Psoas muscle (tissue), 8 donors: ENCODE data around the gene ETS1. TPM values are rescaled to one million over a fixed set of nuclear protein-coding genes. Genes with fewer than 3 reads are reported as not detected.

Experiments used
- ATAC-seq, 4 donors: fragments of 200-7000 bp; cut with Tn5 transposase; one replicate each; pipeline ENCODE4 v1.9.1; 2020; ENCODE audit warnings: moderate library complexity in 3 of 4, mild to moderate bottlenecking in 2 of 4
- DNase-seq, 2 donors: peaks; one replicate each; pipeline ENCODE4 v3.0.0-alpha.2; 2020
- H3K27ac ChIP-seq: fragments of 200-600 bp; one replicate; pipeline ENCODE4 v1.8.0; 2022
- H3K27me3 ChIP-seq, 3 donors: fragments of 200-600 bp in 1 of 3; one replicate each; pipeline versions ENCODE4 v1.6.1 to v1.8.0; 2013 to 2022; ENCODE audit warnings: low read length in 2 of 3, mild to moderate bottlenecking in 2 of 3, moderate library complexity in 1 of 3; ENCODE audit not compliant: insufficient read depth in 3 of 3
- H3K36me3 ChIP-seq, 2 donors: fragments of 200-600 bp in 1 of 2; one replicate each; pipeline versions ENCODE4 v1.6.1 to v1.8.0; 2013 to 2022; ENCODE audit warnings: low read depth in 1 of 2, mild to moderate bottlenecking in 1 of 2, moderate library complexity in 1 of 2; ENCODE audit not compliant: insufficient read depth in 1 of 2
- H3K4me1 ChIP-seq: fragments of 200-600 bp; one replicate; pipeline ENCODE4 v1.8.0; 2022
- H3K4me3 ChIP-seq: fragments of 200-600 bp; one replicate; pipeline ENCODE4 v1.8.0; 2022; ENCODE audit warnings: mild to moderate bottlenecking
- H3K9me3 ChIP-seq: fragments of 200-600 bp; one replicate; pipeline ENCODE4 v1.8.0; 2022
- CTCF ChIP-seq: fragments of 200-600 bp; IDR thresholded peaks from one replicate; pipeline ENCODE4 v1.8.0; 2022; ENCODE audit warnings: antibody characterized with exemption
- WGBS, 3 donors: extraction: QIAGEN DNeasy Blood & Tissue Kit; methylation state at CpG; one replicate each; pipeline versions ENCODE4 v1.1.6 to v1.1.7; 2013; 5-methylcytosine and 5-hydroxymethylcytosine counted together
- intact Hi-C, 2 donors: fragments of 100-400 bp; cut with DNase I; formaldehyde crosslinking; loops; one replicate each; pipeline versions ENCODE4 v1.11.0 to v1.14.2; 2022
- polyA plus RNA-seq, 3 donors: library from polyadenylated mRNA; stranded (reverse); fragments of 200-250 nt; gene quantifications; one replicate each; pipeline ENCODE4 v1.2.3, GENCODE V29; 2013
- total RNA-seq, 4 donors: library from RNA; stranded (reverse); fragmentation: NEBNext Ultra II Directional in 2 of 4; extraction: Animal tissue kit (Norgen Biotek cat#: 25700) in 2 of 4; gene quantifications; one replicate each; pipeline versions ENCODE4 v1.2.1 to v1.2.4, GENCODE V29; 2021 to 2023
- donor health status: healthy with polysubstance abuse.
- donor health status: DM: no; HTN: no; CAD: no; lungs with moderate emphysema.
- donor health status: Bipolar disorder and iron deficiency.
- donor health status: healthy.
- donor health status: DM: yes; HTN: yes; CAD: no.
- donor health status: DM: no; HTN: no; CAD: no.
- donor health status: DM: no; HTN: no; CAD: no.
- donor health status: DM: yes; HTN: yes; CAD: no.

Gene ETS1
- total and polyA plus RNA-seq, 7 donors: 8.5 to 32.4 (median 19.3) TPM

- Histone ChIP-seq H3K4me1 (peaks cover 7% of the 10 kb centered on the region), H3K27ac (no peak overlapping the region), H3K4me3 (no peak overlapping the region), H3K9me3 (no peaks in the 10 kb centered on the region), H3K27me3 (no peaks in the 10 kb centered on the region), H3K36me3 (no peaks in the 10 kb centered on the region)
- DNase-seq (no peak), ATAC-seq (no peak)
- WGBS, 3 donors: 87 to 96% (median 89%) methylated on average over 7 of the region's 7 CpGs
- intact Hi-C loops: no loop called here
- no peak for TF ChIP-seq CTCF
Observed at GRCh38 chr11:128615612-128616011, 28.3 kb upstream of the ETS1 start.

GRCh38 chr11:128615076-128615475, 27.7 kb upstream of the ETS1 start:
- Histone ChIP-seq H3K4me1 (peaks cover 7% of the 10 kb centered on the region), H3K27me3 (no peaks in the 10 kb centered on the region), H3K36me3 (no peaks in the 10 kb centered on the region), H3K27ac (no peak overlapping the region), H3K4me3 (no peak overlapping the region), H3K9me3 (no peaks in the 10 kb centered on the region)
- TF ChIP-seq CTCF: no peak
- 52 to 56% (median 54%) methylated on average over 11 of the region's 11 CpGs for WGBS, 3 donors
- ATAC-seq: no peak
- no peak for DNase-seq
- intact Hi-C loops: no loop called here

GRCh38 chr11:128614026-128614425, 26.7 kb upstream of the ETS1 start:
- no peak overlapping the region for H3K27ac ChIP-seq

GRCh38 chr11:128613300-128613995, 26.1 kb upstream of the ETS1 start:
- Histone ChIP-seq H3K36me3 (no peaks in the 10 kb centered on the region), H3K4me1 (peaks cover 7% of the 10 kb centered on the region), H3K27me3 (peaks cover 0 to 2% (median 0%) of the 10 kb centered on the region in 3 donors), H3K9me3 (no peaks in the 10 kb centered on the region), H3K4me3 (no peak overlapping the region), H3K27ac (no peak overlapping the region)
- WGBS, 3 donors: 75 to 82% (median 81%) methylated on average over 8 of the region's 8 CpGs
- DNase-seq (no peak), ATAC-seq (no peak)
- intact Hi-C loops: no loop called here
- no peak for TF ChIP-seq CTCF

More at GRCh38 chr11:128614026-128614425, 26.7 kb upstream of the ETS1 start:
- intact Hi-C loops: no loop called here
- no peak overlapping the region for H3K4me3 ChIP-seq
- DNase-seq (no peak), ATAC-seq (no peak)
- whole genome bisulfite sequencing, 3 donors: 89 to 95% (median 91%) methylated on average over 6 of the region's 6 CpGs
- TF ChIP-seq CTCF: no peak
- H3K4me1 ChIP-seq: peaks cover 7% of the 10 kb centered on the region
- H3K36me3 ChIP-seq: no peaks in the 10 kb centered on the region
- H3K27me3 ChIP-seq: peaks cover 0 to 1% (median 0%) of the 10 kb centered on the region in 3 donors
- H3K9me3 ChIP-seq: no peaks in the 10 kb centered on the region
